IMR-90 (cell line): ENCODE measurements around the gene SLC35E2B.

ENCODE experiments used
- CTCF ChIP-seq: conservative IDR thresholded peaks from 2 replicates; pipeline ENCODE4 v1.5.1; 2012; ENCODE audit warnings: mild to moderate bottlenecking, low read depth, low read length, improper control_type of control experiment
- FOS ChIP-seq: fragments of 150-350 bp; IDR thresholded peaks from 2 replicates; pipeline ENCODE4 v1.6.1; 2016; ENCODE audit warnings: low read depth, low read length
- POLR2A ChIP-seq: IDR thresholded peaks from 2 replicates; pipeline ENCODE4 v1.6.1; 2012; ENCODE audit warnings: mild to moderate bottlenecking, low read depth, low read length
- RAD21 ChIP-seq: IDR thresholded peaks from 2 replicates; pipeline ENCODE4 v1.6.1; 2012; ENCODE audit warnings: low read length, improper control_type of control experiment
- USF2 ChIP-seq: fragments of 150-350 bp; IDR thresholded peaks from 2 replicates; pipeline ENCODE4 v1.6.1; 2017; ENCODE audit warnings: mild to moderate bottlenecking, antibody characterized with exemption, low read length, low read depth

- TF ChIP-seq CTCF = no peak
- no peak for TF ChIP-seq RAD21
- TF ChIP-seq USF2 = no peak
- TF ChIP-seq POLR2A = no peak; the same call in 1 of the 2 replicates
- TF ChIP-seq FOS = no peak
Observed at GRCh38 chr1:1616045-1616790, 76.4 kb downstream of the SLC35E2B start.
